Nephron (organoid): ENCODE data around the gene TRIM66.
A peak's percentile ranks its signal among the peaks of the same experiment; 100 is the strongest.

Experiments used
- H3K27ac Mint-ChIP-seq, 3 experiments: 2 replicates each; pipeline ENCODE4 v1.8.0; 2020; ENCODE audit warnings: mixed read lengths in 3 of 3, mild to moderate bottlenecking in 2 of 3, moderate library complexity in 1 of 3
- H3K27me3 Mint-ChIP-seq: 2 replicates; pipeline ENCODE4 v1.8.0; 2021; ENCODE audit warnings: low read depth, mild to moderate bottlenecking, moderate library complexity, mixed read lengths
- H3K36me3 Mint-ChIP-seq: 2 replicates; pipeline ENCODE4 v1.8.0; 2020; ENCODE audit warnings: low read depth, mixed read lengths
- H3K4me1 Mint-ChIP-seq: 2 replicates; pipeline ENCODE4 v1.8.0; 2020; ENCODE audit warnings: mixed read lengths
- H3K4me3 Mint-ChIP-seq, 3 experiments: 2 replicates each; pipeline ENCODE4 v1.8.0; 2020; ENCODE audit warnings: mild to moderate bottlenecking in 3 of 3, mixed read lengths in 3 of 3, moderate library complexity in 2 of 3
- H3K9me3 Mint-ChIP-seq: 2 replicates; pipeline ENCODE4 v1.8.0; 2020; ENCODE audit warnings: mixed read lengths
- CTCF ChIP-seq, 3 experiments: fragments of 200-600 bp; sonication (generic); IDR thresholded peaks; one replicate each; pipeline ENCODE4 v1.5.0; 2021; ENCODE audit warnings: antibody characterized with exemption in 3 of 3; ENCODE audit not compliant: unreplicated experiment in 3 of 3

Gene TRIM66

GRCh38 chr11:8728563-8728962, 46.1 kb upstream of the TRIM66 start:
- H3K36me3 Mint-ChIP-seq, result peaks cover 34% of the 10 kb centered on the region
- H3K27me3 Mint-ChIP-seq, result no peaks in the 10 kb centered on the region
- H3K4me1 Mint-ChIP-seq, result peaks cover 67% of the 10 kb centered on the region
- peak overlapping the region in 1 of 3 experiments; percentile 24 for H3K4me3 Mint-ChIP-seq
- H3K27ac Mint-ChIP-seq, result peak overlapping the region; percentile 66 to 87 (median 85)
- no peaks in the 10 kb centered on the region for H3K9me3 Mint-ChIP-seq
- TF ChIP-seq CTCF (IDR thresholded peaks at IDR 0.05; ENCODE audit: unreplicated experiment in 3 of 3), result no peak

GRCh38 chr11:8726395-8726794, 43.9 kb upstream of the TRIM66 start:
- H3K4me3 Mint-ChIP-seq, result peak overlapping the region in 1 of 3 experiments; percentile 44
- no peaks in the 10 kb centered on the region for H3K27me3 Mint-ChIP-seq
- no peaks in the 10 kb centered on the region for H3K9me3 Mint-ChIP-seq
- peaks cover 73% of the 10 kb centered on the region for H3K4me1 Mint-ChIP-seq
- H3K27ac Mint-ChIP-seq, result peak overlapping the region; percentile 30 to 92 (median 59)
- H3K36me3 Mint-ChIP-seq, result peaks cover 34% of the 10 kb centered on the region
- no peak for TF ChIP-seq CTCF (IDR thresholded peaks at IDR 0.05; ENCODE audit: unreplicated experiment in 3 of 3)

- H3K36me3 Mint-ChIP-seq, result peaks cover 28% of the 10 kb centered on the region
- no peaks in the 10 kb centered on the region for H3K9me3 Mint-ChIP-seq
- TF ChIP-seq CTCF (IDR thresholded peaks at IDR 0.05; ENCODE audit: unreplicated experiment in 3 of 3), result no peak
- no peaks in the 10 kb centered on the region for H3K27me3 Mint-ChIP-seq
- H3K4me1 Mint-ChIP-seq, result peaks cover 88% of the 10 kb centered on the region
- peak overlapping the region in 1 of 3 experiments; percentile 48 for H3K4me3 Mint-ChIP-seq
- H3K27ac Mint-ChIP-seq, result peak overlapping the region; percentile 43 to 97 (median 83)
Measured at GRCh38 chr11:8724682-8725081, 42.2 kb upstream of the TRIM66 start.

GRCh38 chr11:8723711-8724110, 41.2 kb upstream of the TRIM66 start:
- H3K4me3 Mint-ChIP-seq, result no peak overlapping the region
- H3K27ac Mint-ChIP-seq, result peak overlapping the region in 2 of 3 experiments; percentile 97
- H3K36me3 Mint-ChIP-seq, result peaks cover 22% of the 10 kb centered on the region
- TF ChIP-seq CTCF (IDR thresholded peaks at IDR 0.05; ENCODE audit: unreplicated experiment in 3 of 3), result no peak
- no peaks in the 10 kb centered on the region for H3K27me3 Mint-ChIP-seq
- H3K4me1 Mint-ChIP-seq, result peaks cover 88% of the 10 kb centered on the region
- no peaks in the 10 kb centered on the region for H3K9me3 Mint-ChIP-seq

- Mint-ChIP-seq H3K36me3 (peaks cover 19% of the 10 kb centered on the region), H3K4me1 (peaks cover 91% of the 10 kb centered on the region), H3K27me3 (no peaks in the 10 kb centered on the region), H3K4me3 (no peak overlapping the region), H3K9me3 (no peaks in the 10 kb centered on the region), H3K27ac (peak overlapping the region; percentile 88 to 97 (median 97))
- TF ChIP-seq CTCF (IDR thresholded peaks at IDR 0.05; ENCODE audit: unreplicated experiment in 3 of 3), result no peak
Measured at GRCh38 chr11:8722809-8723208, 40.3 kb upstream of the TRIM66 start.
